RWPE1 (cell line): ENCODE data around the gene FCRLB.
"Not testable (repeated sequence)": the region's sequence is repeated elsewhere in the genome, so short reads cannot be mapped to it uniquely, and the experiment has no call there.

Experiments used
- CTCF ChIA-PET: fragments of 350-600 bp; sonication (Branson Sonifier 250); formaldehyde crosslinking; extraction: SDS; loops from one replicate; lab custom pipeline; 2021; lab: Yijun Ruan, JAX
- POLR2A ChIA-PET: fragments of 400-600 bp; formaldehyde crosslinking; extraction: SDS; loops from one replicate; lab custom pipeline; 2020; ENCODE audit warnings: antibody characterized with exemption; ENCODE audit not compliant: low non-redundant PET; lab: Yijun Ruan, JAX
- DNase-seq: peaks from one replicate; pipeline ENCODE4 v3.0.0; 2012; ENCODE audit warnings: low spot score
- H3K27ac ChIP-seq: fragments of 450-650 bp; 2 replicates; pipeline ENCODE4 v1.5.1; 2017
- TF ChIP-seq, protein P1 (sequence below): fragments of 450-650 bp; conservative IDR thresholded peaks from 2 replicates; pipeline ENCODE4 v1.5.1; 2017; ENCODE audit warnings: low read depth, mild to moderate bottlenecking

FCRLB gene, protein sequence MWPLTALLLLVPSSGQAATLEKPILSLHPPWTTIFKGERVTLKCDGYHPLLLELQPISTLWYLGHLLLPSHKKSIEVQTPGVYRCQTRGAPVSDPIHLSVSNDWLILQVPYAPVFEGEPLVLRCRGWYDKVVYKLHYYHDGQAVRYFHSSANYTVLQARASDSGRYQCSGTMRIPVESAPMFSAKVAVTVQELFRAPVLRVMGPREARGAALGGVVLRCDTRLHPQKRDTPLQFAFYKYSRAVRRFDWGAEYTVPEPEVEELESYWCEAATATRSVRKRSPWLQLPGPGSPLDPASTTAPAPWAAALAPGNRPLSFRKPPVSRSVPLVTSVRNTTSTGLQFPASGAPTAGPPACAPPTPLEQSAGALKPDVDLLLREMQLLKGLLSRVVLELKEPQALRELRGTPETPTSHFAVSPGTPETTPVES

GRCh38 chr1:161720956-161721737, at the start of gene FCRLB:
Gene FCRLB (plus strand): TSS chr1:161721544. CDS start chr1:161722673, 1,129 bp downstream.
- TF ChIP-seq, protein P1, sequence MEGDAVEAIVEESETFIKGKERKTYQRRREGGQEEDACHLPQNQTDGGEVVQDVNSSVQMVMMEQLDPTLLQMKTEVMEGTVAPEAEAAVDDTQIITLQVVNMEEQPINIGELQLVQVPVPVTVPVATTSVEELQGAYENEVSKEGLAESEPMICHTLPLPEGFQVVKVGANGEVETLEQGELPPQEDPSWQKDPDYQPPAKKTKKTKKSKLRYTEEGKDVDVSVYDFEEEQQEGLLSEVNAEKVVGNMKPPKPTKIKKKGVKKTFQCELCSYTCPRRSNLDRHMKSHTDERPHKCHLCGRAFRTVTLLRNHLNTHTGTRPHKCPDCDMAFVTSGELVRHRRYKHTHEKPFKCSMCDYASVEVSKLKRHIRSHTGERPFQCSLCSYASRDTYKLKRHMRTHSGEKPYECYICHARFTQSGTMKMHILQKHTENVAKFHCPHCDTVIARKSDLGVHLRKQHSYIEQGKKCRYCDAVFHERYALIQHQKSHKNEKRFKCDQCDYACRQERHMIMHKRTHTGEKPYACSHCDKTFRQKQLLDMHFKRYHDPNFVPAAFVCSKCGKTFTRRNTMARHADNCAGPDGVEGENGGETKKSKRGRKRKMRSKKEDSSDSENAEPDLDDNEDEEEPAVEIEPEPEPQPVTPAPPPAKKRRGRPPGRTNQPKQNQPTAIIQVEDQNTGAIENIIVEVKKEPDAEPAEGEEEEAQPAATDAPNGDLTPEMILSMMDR, result no peak
- ChIA-PET CTCF (no interaction called here), POLR2A (no interaction called here)
- H3K27ac ChIP-seq, result no peak within 1 kb of the TSS; the same call in 1 of the 2 replicates
- no peak for DNase-seq

DNA sequence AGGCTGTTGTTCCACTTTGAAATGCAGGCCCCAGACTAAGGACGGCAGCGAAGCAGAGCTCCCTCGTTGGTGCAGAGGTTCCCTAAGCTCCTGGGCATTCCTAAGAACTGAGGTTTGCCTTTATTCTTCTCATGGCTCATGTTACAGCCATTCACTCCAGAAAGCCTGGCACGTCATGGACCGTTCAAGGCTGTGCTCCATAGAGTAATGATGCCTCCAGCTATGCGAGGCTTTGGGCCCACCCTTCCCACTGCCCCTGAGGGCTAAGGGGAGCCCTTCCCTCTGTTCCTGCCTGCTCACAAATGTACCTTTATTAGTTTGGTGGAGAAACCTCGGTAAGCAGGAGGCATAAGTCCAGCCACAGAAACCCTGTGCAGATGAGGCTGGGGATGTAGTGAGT, 47.9 kb upstream of the FCRLB start:
- DNase-seq, CTCF ChIA-PET, POLR2A ChIA-PET, H3K27ac ChIP-seq: not testable (repeated sequence)

DNA sequence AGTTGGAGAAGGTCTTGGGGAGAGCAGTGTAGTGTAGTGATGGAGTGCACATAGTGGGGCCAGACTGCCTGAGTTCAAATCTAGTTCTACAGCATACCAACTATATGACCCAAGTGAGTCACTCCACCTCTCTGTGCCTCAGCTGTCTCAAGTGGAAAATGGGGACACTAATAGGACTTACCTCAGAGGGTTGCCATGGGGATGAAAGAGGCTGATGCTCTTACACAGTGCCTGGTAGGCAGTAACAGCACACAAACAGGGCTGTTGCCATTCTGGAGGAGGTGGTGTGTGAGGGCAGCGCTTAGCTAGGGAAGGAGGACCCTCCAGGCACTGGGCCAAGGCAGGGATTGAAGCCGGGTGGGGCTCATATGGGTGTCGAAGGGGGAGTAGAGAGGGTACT, 46.9 kb upstream of the FCRLB start:
- POLR2A ChIA-PET, H3K27ac ChIP-seq, DNase-seq, CTCF ChIA-PET: not testable (repeated sequence)

DNA sequence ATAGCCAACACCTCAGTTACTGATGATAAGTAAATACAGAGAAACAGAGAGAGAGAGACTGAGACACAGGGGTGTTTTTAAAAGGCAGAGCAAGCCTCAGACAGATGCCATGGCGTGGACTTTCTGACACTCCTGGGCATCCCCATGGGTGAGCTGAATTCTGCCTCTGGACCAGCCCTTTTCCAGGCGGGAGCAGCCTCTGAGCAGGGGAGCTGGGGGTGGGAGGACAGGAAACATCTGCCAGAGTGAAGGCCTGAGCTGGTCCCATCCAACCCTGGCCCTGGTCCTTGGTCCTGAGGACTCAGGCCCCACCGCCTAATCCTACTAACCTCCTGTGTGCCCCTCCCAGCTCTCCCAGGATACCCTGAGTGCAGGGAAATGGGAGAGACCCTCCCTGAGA, 46.4 kb upstream of the FCRLB start:
- POLR2A ChIA-PET, DNase-seq, CTCF ChIA-PET: not testable (repeated sequence)

GRCh38 chr1:161676441-161676840, 44.9 kb upstream of the FCRLB start:
- CTCF ChIA-PET, result no interaction called here
- DNase-seq, result no peak

More for the DNA sequence above, 46.4 kb upstream of the FCRLB start:
- H3K27ac ChIP-seq, result not testable (repeated sequence)

DNA sequence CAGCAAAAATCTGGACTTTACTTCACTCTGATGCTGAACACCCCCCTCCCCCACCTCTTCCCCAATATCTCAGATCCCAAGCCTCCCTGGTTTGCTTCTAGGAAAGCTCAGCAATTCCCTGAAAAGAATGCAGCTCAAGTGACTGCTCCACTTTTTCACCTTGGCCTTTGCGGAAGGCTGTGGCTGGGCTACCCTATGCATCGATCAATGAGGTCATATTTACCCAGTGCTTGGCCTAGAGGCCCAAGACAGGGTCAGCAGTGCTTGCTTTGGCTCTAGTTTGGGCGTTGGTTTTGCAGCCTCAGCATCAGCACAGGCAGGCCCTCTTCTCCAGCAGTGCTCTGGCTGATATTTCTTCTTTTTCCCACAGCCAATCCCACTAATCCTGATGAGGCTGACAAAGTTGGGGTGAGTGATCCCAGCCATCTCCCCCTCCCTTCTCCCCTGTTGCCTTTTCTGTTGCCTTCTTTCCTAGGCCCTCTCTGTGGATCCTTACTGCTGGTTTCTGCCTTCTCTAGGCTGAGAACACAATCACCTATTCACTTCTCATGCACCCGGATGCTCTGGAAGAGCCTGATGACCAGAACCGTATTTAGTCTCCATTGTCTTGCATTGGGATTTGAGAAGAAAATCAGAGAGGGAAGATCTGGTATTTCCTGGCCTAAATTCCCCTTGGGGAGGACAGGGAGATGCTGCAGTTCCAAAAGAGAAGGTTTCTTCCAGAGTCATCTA, 44.2 kb upstream of the FCRLB start:
- no peak overlapping the region for H3K27ac ChIP-seq
- ChIA-PET CTCF (no interaction called here), POLR2A (no interaction called here)
- no peak for DNase-seq
- TF ChIP-seq, protein P1, result no peak

More at GRCh38 chr1:161676441-161676840, 44.9 kb upstream of the FCRLB start:
- no peak overlapping the region for H3K27ac ChIP-seq
- POLR2A ChIA-PET, result no interaction called here
- TF ChIP-seq, protein P1, result no peak

DNA sequence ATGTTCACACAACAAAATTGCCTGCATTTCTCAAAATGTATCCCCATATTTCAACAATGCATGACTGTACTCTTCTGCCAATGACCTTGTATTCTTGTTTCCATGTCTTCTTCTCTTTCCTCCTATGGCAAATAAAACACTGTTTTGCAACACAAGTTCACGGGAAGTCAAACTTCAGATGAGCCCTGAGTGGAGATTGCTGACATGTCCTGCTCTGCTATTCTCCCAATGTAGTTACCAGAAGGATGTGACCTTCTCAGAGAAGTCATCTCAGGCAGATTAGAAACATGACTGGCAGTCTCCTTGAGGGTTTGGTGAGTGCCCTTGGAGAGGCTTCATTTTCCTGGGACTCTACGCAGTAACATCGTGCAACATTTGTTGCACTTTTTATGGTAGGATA, 42.8 kb upstream of the FCRLB start:
- CTCF ChIA-PET, result no interaction called here
- no peak for DNase-seq
- no peak overlapping the region for H3K27ac ChIP-seq
- TF ChIP-seq, protein P1, result no peak
- POLR2A ChIA-PET, result no interaction called here
